MCF 10A (cell line): Measurements from ENCODE around the gene TPP1. TPM values are rescaled to one million over a fixed set of nuclear protein-coding genes. Genes with fewer than 3 reads are reported as not detected.
A peak's percentile ranks its signal among the peaks of the same experiment; 100 is the strongest.

Experiments
- BruUV-seq: library from RNA; stranded (reverse); fragments of 400-500 nt; replicated peaks from 2 replicates; lab custom pipeline; 2021; lab: Mats Ljungman, UMichigan
- CTCF ChIA-PET: fragments of 300-600 bp; sonication (Branson Sonifier 250); formaldehyde crosslinking; extraction: SDS; loops from one replicate; lab custom pipeline; 2021; ENCODE audit warnings: antibody characterized with exemption, inconsistent platforms; lab: Yijun Ruan, JAX
- POLR2A ChIA-PET: fragments of 300-600, 350-650 bp; sonication (Branson Sonifier 250); formaldehyde crosslinking; extraction: SDS; loops from one replicate; lab custom pipeline; 2020; ENCODE audit warnings: antibody characterized with exemption, inconsistent platforms; lab: Yijun Ruan, JAX
- DNase-seq: peaks from one replicate; pipeline ENCODE4 v3.0.0-alpha.2; 2018; ENCODE audit not compliant: unreplicated experiment
- H3K27ac Mint-ChIP-seq: one replicate; pipeline ENCODE4 v1.8.0; 2022; ENCODE audit warnings: mild to moderate bottlenecking, low read depth, mixed read lengths; ENCODE audit not compliant: unreplicated experiment
- H3K27me3 Mint-ChIP-seq: one replicate; pipeline ENCODE4 v1.8.0; 2022; ENCODE audit warnings: mixed read lengths; ENCODE audit not compliant: insufficient read depth, unreplicated experiment
- H3K36me3 Mint-ChIP-seq: one replicate; pipeline ENCODE4 v1.8.0; 2022; ENCODE audit warnings: mild to moderate bottlenecking, moderate library complexity, mixed read lengths; ENCODE audit not compliant: insufficient read depth, unreplicated experiment
- H3K4me1 Mint-ChIP-seq: one replicate; pipeline ENCODE4 v1.8.0; 2022; ENCODE audit warnings: mixed read lengths; ENCODE audit not compliant: insufficient read depth, unreplicated experiment
- H3K4me3 Mint-ChIP-seq: one replicate; pipeline ENCODE4 v1.8.0; 2022; ENCODE audit warnings: mild to moderate bottlenecking, moderate library complexity, mixed read lengths; ENCODE audit not compliant: unreplicated experiment
- H3K9me3 Mint-ChIP-seq: one replicate; pipeline ENCODE4 v1.8.0; 2022; ENCODE audit warnings: mixed read lengths; ENCODE audit not compliant: unreplicated experiment
- CTCF ChIP-seq: fragments of 200-600 bp; IDR thresholded peaks from one replicate; pipeline ENCODE4 v1.8.0; 2022; ENCODE audit warnings: antibody characterized with exemption, mild to moderate bottlenecking; ENCODE audit not compliant: unreplicated experiment
- intact Hi-C: fragments of 100-400 bp; cut with micrococcal nuclease; formaldehyde crosslinking; loops from 2 replicates; pipeline ENCODE4 v1.14.1; 2022
- total RNA-seq: library from RNA; stranded (reverse); gene quantifications from 2 replicates; pipeline ENCODE4 v1.2.3, GENCODE V29; 2022

The TPP1 gene
- total RNA-seq, 1 experiment from 2014 or later: 26.9 TPM

- Mint-ChIP-seq H3K9me3 (no peaks in the 10 kb centered on the region), H3K4me1 (peaks cover 31% of the 10 kb centered on the region), H3K27ac (no peak overlapping the region), H3K4me3 (no peak overlapping the region), H3K36me3 (peaks cover 8% of the 10 kb centered on the region), H3K27me3 (no peaks in the 10 kb centered on the region)
- ChIA-PET CTCF (interaction anchor here (0.5 to 2.6 kb wide), 5 partner anchors 16 to 236 kb away, joined by 3 to 15 read pairs (median 3); no protein-coding TSS in a partner anchor), POLR2A (interaction anchor here (1.2 kb wide), 1 partner anchor 36 kb away, joined by 3 read pairs; no protein-coding TSS in a partner anchor)
- peak; percentile 76 for DNase-seq
- no peak for TF ChIP-seq CTCF
- intact Hi-C loops: no loop called here
- BruUV-seq: no TSS peak
These were observed 50.9 kb downstream of the TPP1 start for GRCh38 chr11:6568191-6568918.

- POLR2A ChIA-PET: no interaction called here
- H3K4me3 Mint-ChIP-seq: no peak overlapping the region
- intact Hi-C loops: no loop called here
These were observed 51.9 kb downstream of the TPP1 start for GRCh38 chr11:6567371-6567745.

DNA sequence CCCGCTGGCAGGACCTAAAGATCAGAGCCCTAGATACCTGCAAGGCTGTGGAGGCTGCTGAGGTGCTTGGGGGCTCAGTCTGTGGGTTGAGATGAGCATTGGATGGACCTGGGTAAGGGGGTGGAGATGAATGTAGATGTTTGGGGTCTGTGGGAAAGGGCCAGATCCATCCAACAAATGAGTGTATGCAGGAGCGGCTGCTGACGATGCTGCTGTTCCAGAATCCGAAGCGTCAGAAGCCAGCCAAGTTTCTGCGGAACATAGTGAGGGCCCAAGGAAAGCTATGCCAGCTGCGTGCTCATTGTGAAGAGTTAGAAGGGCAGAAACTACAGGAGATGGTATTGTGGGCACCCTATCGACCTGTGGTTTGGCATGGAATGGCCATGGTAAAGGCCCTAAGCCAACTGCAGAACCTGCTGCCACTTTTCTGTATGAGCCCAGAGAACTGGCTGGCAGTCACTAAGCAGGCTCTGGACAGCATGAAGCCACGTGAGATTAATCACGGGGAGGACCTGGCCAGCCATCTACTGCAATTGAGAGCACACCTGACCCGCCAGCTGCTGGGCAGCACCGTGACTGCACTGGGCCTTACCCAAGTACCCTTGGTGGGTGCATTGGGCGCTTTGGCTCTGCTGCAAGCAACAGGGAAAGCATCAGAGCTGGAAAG is 52.4 kb downstream of the TPP1 start:
- TF ChIP-seq CTCF: no peak

More at GRCh38 chr11:6567371-6567745, 51.9 kb downstream of the TPP1 start:
- CTCF ChIA-PET: interaction anchor here (2.6 kb wide), 1 partner anchor 37 kb away, joined by 15 read pairs; no protein-coding TSS in a partner anchor
- Mint-ChIP-seq H3K27me3 (no peaks in the 10 kb centered on the region), H3K27ac (no peak overlapping the region), H3K36me3 (peaks cover 5% of the 10 kb centered on the region), H3K9me3 (no peaks in the 10 kb centered on the region), H3K4me1 (peaks cover 31% of the 10 kb centered on the region)
- BruUV-seq: no TSS peak
- no peak for TF ChIP-seq CTCF
- no peak for DNase-seq

More for the DNA sequence above, 52.4 kb downstream of the TPP1 start:
- Mint-ChIP-seq H3K27me3 (no peaks in the 10 kb centered on the region), H3K9me3 (no peaks in the 10 kb centered on the region), H3K36me3 (no peaks in the 10 kb centered on the region), H3K4me3 (no peak overlapping the region), H3K27ac (no peak overlapping the region), H3K4me1 (peaks cover 29% of the 10 kb centered on the region)
- intact Hi-C loops: no loop called here
- ChIA-PET POLR2A (no interaction called here), CTCF (interaction anchor here (2.6 kb wide), 1 partner anchor 36 kb away, joined by 15 read pairs; no protein-coding TSS in a partner anchor)
- no peak for DNase-seq
- no TSS peak for BruUV-seq
